ENCODE data around the gene AFAP1L1.

AFAP1L1 gene

GRCh38 chr5:149310947-149311658 lies 39.4 kb downstream of the AFAP1L1 start:
- H3K9me3 Mint-ChIP-seq, result no peaks in the 10 kb centered on the region
- peaks cover 8% of the 10 kb centered on the region for H3K4me1 Mint-ChIP-seq
- H3K27ac Mint-ChIP-seq, result peak overlapping the region in 1 of 2 donors; percentile 61
- no peaks in the 10 kb centered on the region for H3K27me3 Mint-ChIP-seq
- no peak for DNase-seq
- ATAC-seq, result no peak
- H3K4me3 Mint-ChIP-seq, result no peak overlapping the region

- ATAC-seq (no peak), DNase-seq (no peak)
- H3K9me3 Mint-ChIP-seq, result no peaks in the 10 kb centered on the region
- H3K4me1 Mint-ChIP-seq, result peaks cover 8% of the 10 kb centered on the region
- H3K27me3 Mint-ChIP-seq, result no peaks in the 10 kb centered on the region
- no peak overlapping the region for H3K27ac Mint-ChIP-seq
- no peak overlapping the region for H3K4me3 Mint-ChIP-seq
These were observed 41.6 kb downstream of the AFAP1L1 start for GRCh38 chr5:149313151-149313841.

- ATAC-seq (peak; percentile 53), DNase-seq (no peak)
- no peak overlapping the region for H3K27ac Mint-ChIP-seq
- peaks cover 8% of the 10 kb centered on the region for H3K4me1 Mint-ChIP-seq
- no peak overlapping the region for H3K4me3 Mint-ChIP-seq
- no peaks in the 10 kb centered on the region for H3K27me3 Mint-ChIP-seq
- H3K9me3 Mint-ChIP-seq, result no peaks in the 10 kb centered on the region
These were observed 43.0 kb downstream of the AFAP1L1 start for GRCh38 chr5:149314571-149315111.

GRCh38 chr5:149315753-149316152 lies 44.1 kb downstream of the AFAP1L1 start:
- no peak for DNase-seq
- Mint-ChIP-seq H3K4me1 (peaks cover 7% of the 10 kb centered on the region), H3K4me3 (no peak overlapping the region), H3K27me3 (no peaks in the 10 kb centered on the region), H3K27ac (no peak overlapping the region), H3K9me3 (no peaks in the 10 kb centered on the region)
- ATAC-seq, result no peak

GRCh38 chr5:149317281-149318048 lies 45.8 kb downstream of the AFAP1L1 start:
- Mint-ChIP-seq H3K9me3 (no peaks in the 10 kb centered on the region), H3K27me3 (no peaks in the 10 kb centered on the region)

GRCh38 chr5:149319174-149319573 lies 47.5 kb downstream of the AFAP1L1 start:
- ATAC-seq, result no peak
- no peak overlapping the region for H3K4me3 Mint-ChIP-seq
- no peaks in the 10 kb centered on the region for H3K27me3 Mint-ChIP-seq
- no peak overlapping the region for H3K27ac Mint-ChIP-seq
- H3K4me1 Mint-ChIP-seq, result no peaks in the 10 kb centered on the region
- DNase-seq, result no peak
- no peaks in the 10 kb centered on the region for H3K9me3 Mint-ChIP-seq

More at GRCh38 chr5:149317281-149318048, 45.8 kb downstream of the AFAP1L1 start:
- H3K27ac Mint-ChIP-seq, result no peak overlapping the region
- H3K4me1 Mint-ChIP-seq, result no peaks in the 10 kb centered on the region
- ATAC-seq (peak; percentile 44), DNase-seq (peak in 1 of 2 donors; percentile 27)
- no peak overlapping the region for H3K4me3 Mint-ChIP-seq

GRCh38 chr5:149320791-149321330 lies 49.2 kb downstream of the AFAP1L1 start:
- Mint-ChIP-seq H3K27ac (no peak overlapping the region), H3K27me3 (no peaks in the 10 kb centered on the region), H3K9me3 (no peaks in the 10 kb centered on the region), H3K4me1 (no peaks in the 10 kb centered on the region), H3K4me3 (no peak overlapping the region)
- ATAC-seq (no peak), DNase-seq (no peak)

- DNase-seq (no peak), ATAC-seq (no peak)
- Mint-ChIP-seq H3K27ac (no peak overlapping the region), H3K4me1 (no peaks in the 10 kb centered on the region), H3K4me3 (no peak overlapping the region), H3K9me3 (no peaks in the 10 kb centered on the region), H3K27me3 (no peaks in the 10 kb centered on the region)
These were observed 50.9 kb downstream of the AFAP1L1 start for GRCh38 chr5:149322518-149322917.

GRCh38 chr5:149323210-149323609 lies 51.6 kb downstream of the AFAP1L1 start:
- ATAC-seq, result no peak
- no peak overlapping the region for H3K27ac Mint-ChIP-seq
- no peaks in the 10 kb centered on the region for H3K27me3 Mint-ChIP-seq
- no peak for DNase-seq
- no peak overlapping the region for H3K4me3 Mint-ChIP-seq
- H3K4me1 Mint-ChIP-seq, result no peaks in the 10 kb centered on the region
- H3K9me3 Mint-ChIP-seq, result no peaks in the 10 kb centered on the region

- Mint-ChIP-seq H3K27ac (peak overlapping the region in 1 of 2 donors; percentile 23), H3K4me1 (no peaks in the 10 kb centered on the region), H3K9me3 (no peaks in the 10 kb centered on the region), H3K4me3 (no peak overlapping the region), H3K27me3 (no peaks in the 10 kb centered on the region)
- ATAC-seq (no peak), DNase-seq (no peak)
These were observed 52.1 kb downstream of the AFAP1L1 start for GRCh38 chr5:149323621-149324205.

- H3K27me3 Mint-ChIP-seq, result no peaks in the 10 kb centered on the region
- H3K9me3 Mint-ChIP-seq, result no peaks in the 10 kb centered on the region
- ATAC-seq, result no peak
- no peaks in the 10 kb centered on the region for H3K4me1 Mint-ChIP-seq
- DNase-seq, result no peak
- H3K27ac Mint-ChIP-seq, result peak overlapping the region in 1 of 2 donors; percentile 62
- H3K4me3 Mint-ChIP-seq, result no peak overlapping the region
These were observed 53.0 kb downstream of the AFAP1L1 start for GRCh38 chr5:149324641-149325040.

GRCh38 chr5:149325166-149325735 lies 53.6 kb downstream of the AFAP1L1 start:
- Mint-ChIP-seq H3K27me3 (no peaks in the 10 kb centered on the region), H3K27ac (peak overlapping the region in 1 of 2 donors; percentile 46)

GRCh38 chr5:149325894-149326293 lies 54.2 kb downstream of the AFAP1L1 start:
- Mint-ChIP-seq H3K9me3 (no peaks in the 10 kb centered on the region), H3K27ac (no peak overlapping the region), H3K27me3 (no peaks in the 10 kb centered on the region)

More at GRCh38 chr5:149325166-149325735, 53.6 kb downstream of the AFAP1L1 start:
- H3K9me3 Mint-ChIP-seq, result no peaks in the 10 kb centered on the region
- no peaks in the 10 kb centered on the region for H3K4me1 Mint-ChIP-seq
- no peak overlapping the region for H3K4me3 Mint-ChIP-seq
- DNase-seq, result no peak
- ATAC-seq, result no peak

GRCh38 chr5:149326611-149327010 lies 55.0 kb downstream of the AFAP1L1 start:
- Mint-ChIP-seq H3K9me3 (no peaks in the 10 kb centered on the region), H3K27me3 (no peaks in the 10 kb centered on the region), H3K4me1 (no peaks in the 10 kb centered on the region), H3K4me3 (no peak overlapping the region), H3K27ac (no peak overlapping the region)
- DNase-seq (no peak), ATAC-seq (no peak)

More at GRCh38 chr5:149325894-149326293, 54.2 kb downstream of the AFAP1L1 start:
- DNase-seq (no peak), ATAC-seq (no peak)
- Mint-ChIP-seq H3K4me3 (no peak overlapping the region), H3K4me1 (no peaks in the 10 kb centered on the region)

GRCh38 chr5:149328177-149328576 lies 56.5 kb downstream of the AFAP1L1 start:
- Mint-ChIP-seq H3K4me1 (no peaks in the 10 kb centered on the region), H3K9me3 (no peaks in the 10 kb centered on the region), H3K27ac (no peak overlapping the region), H3K27me3 (no peaks in the 10 kb centered on the region), H3K4me3 (no peak overlapping the region)
- no peak for DNase-seq
- ATAC-seq, result no peak
